PC-9 (cell line): ENCODE results near the gene SELE. TPM values are rescaled to one million over a fixed set of nuclear protein-coding genes. Genes with fewer than 3 reads are reported as not detected.

ENCODE experiments used
- BruUV-seq: library from RNA; stranded (reverse); fragments of 400-500 nt; replicated peaks from 2 replicates; lab custom pipeline; 2021; lab: Mats Ljungman, UMichigan
- CTCF ChIA-PET: fragments of 300-600 bp; sonication (Branson Sonifier 250); formaldehyde crosslinking; loops from one replicate; lab custom pipeline; 2022; ENCODE audit warnings: antibody characterized with exemption; lab: Charles Lee
- POLR2A ChIA-PET: fragments of 300-600 bp; sonication (Branson Sonifier 250); formaldehyde crosslinking; loops from one replicate; lab custom pipeline; 2022; ENCODE audit warnings: antibody characterized with exemption; ENCODE audit not compliant: unreplicated experiment; lab: Charles Lee
- DNase-seq, 2 experiments: peaks; one replicate each; pipeline versions ENCODE4 v3.0.0 to v3.0.0-alpha.2; 2015 to 2022; ENCODE audit warnings: mixed read lengths in 1 of 2
- H2AFZ ChIP-seq: fragments of 200-600 bp; sonication (generic); 2 replicates; pipeline ENCODE4 v1.8.1; 2017; ENCODE audit warnings: antibody characterized with exemption
- H3F3A ChIP-seq: fragments of 200-600 bp; sonication (generic); 2 replicates; pipeline ENCODE4 v1.8.1; 2017; ENCODE audit warnings: antibody characterized with exemption, mild to moderate bottlenecking, low read depth; ENCODE audit not compliant: insufficient read depth
- H3K27ac ChIP-seq: fragments of 200-600 bp; sonication (generic); 2 replicates; pipeline ENCODE4 v1.6.1; 2016; ENCODE audit warnings: mixed run types
- H3K27me3 ChIP-seq: fragments of 200-600 bp; sonication (generic); 2 replicates; pipeline ENCODE4 v1.6.1; 2016; ENCODE audit warnings: low read depth, mixed run types; ENCODE audit not compliant: insufficient read depth
- H3K36me3 ChIP-seq: fragments of 200-600 bp; sonication (generic); 2 replicates; pipeline ENCODE4 v1.6.1; 2016; ENCODE audit warnings: low read depth, mixed run types
- H3K4me1 ChIP-seq: fragments of 200-600 bp; sonication (generic); replicated peaks from 2 replicates; pipeline ENCODE4 v1.6.1; 2016; ENCODE audit warnings: mixed run types; ENCODE audit not compliant: insufficient read depth
- H3K4me2 ChIP-seq: fragments of 200-600 bp; sonication (generic); 2 replicates; pipeline ENCODE4 v1.6.1; 2017; ENCODE audit warnings: mixed run types
- H3K4me3 ChIP-seq: fragments of 200-600 bp; sonication (generic); 2 replicates; pipeline ENCODE4 v1.6.1; 2016; ENCODE audit warnings: mixed run types
- H3K79me2 ChIP-seq: fragments of 200-600 bp; sonication (generic); 2 replicates; pipeline ENCODE4 v1.6.1; 2017; ENCODE audit warnings: low read depth, mixed run types
- H3K9me2 ChIP-seq: fragments of 200-600 bp; sonication (generic); 2 replicates; pipeline ENCODE4 v1.8.1; 2017; ENCODE audit warnings: mild to moderate bottlenecking; ENCODE audit not compliant: insufficient read depth
- H3K9me3 ChIP-seq: fragments of 200-600 bp; sonication (generic); 2 replicates; pipeline ENCODE4 v1.8.1; 2016; ENCODE audit warnings: low read depth; ENCODE audit not compliant: insufficient read depth
- H4K20me1 ChIP-seq: fragments of 200-600 bp; sonication (generic); 2 replicates; pipeline ENCODE4 v1.8.1; 2017; ENCODE audit not compliant: insufficient read depth
- CTCF ChIP-seq: fragments of 200-600 bp; sonication (generic); conservative IDR thresholded peaks from 2 replicates; pipeline ENCODE4 v1.6.1; 2017; ENCODE audit warnings: mixed run types, antibody characterized with exemption, mild to moderate bottlenecking, moderate library complexity
- EZH2 ChIP-seq: fragments of 200-600 bp; sonication (generic); IDR thresholded peaks from 2 replicates; pipeline ENCODE4 v1.8.0; 2017; ENCODE audit warnings: antibody characterized with exemption, low read depth
- intact Hi-C: fragments of 100-400 bp; cut with micrococcal nuclease; formaldehyde crosslinking; loops from one replicate; pipeline ENCODE4 v1.10.0; 2022; ENCODE audit not compliant: unreplicated experiment
- total RNA-seq: library from RNA; stranded (reverse); gene quantifications from 2 replicates; pipeline ENCODE4 v1.2.3, GENCODE V29; 2021

Gene SELE
- total RNA-seq, 1 experiment from 2014 or later: not detected

- H3K4me1 ChIP-seq: no peaks in the 10 kb centered on the region
- no peaks in the 10 kb centered on the region for H4K20me1 ChIP-seq
- H3K9me3 ChIP-seq: no peaks in the 10 kb centered on the region
- H3K27ac ChIP-seq: no peak overlapping the region
- no peak for DNase-seq
- intact Hi-C loops: no loop called here
- no peaks in the 10 kb centered on the region for H3F3A ChIP-seq
- no peak overlapping the region for H2AFZ ChIP-seq
- ChIA-PET POLR2A (no interaction called here), CTCF (no interaction called here)
- no peaks in the 10 kb centered on the region for H3K9me2 ChIP-seq
- H3K79me2 ChIP-seq: no peaks in the 10 kb centered on the region
- no peak overlapping the region for H3K4me3 ChIP-seq
- no peak overlapping the region for H3K4me2 ChIP-seq
- no TSS peak for BruUV-seq
- H3K36me3 ChIP-seq: no peaks in the 10 kb centered on the region
- H3K27me3 ChIP-seq: no peaks in the 10 kb centered on the region
- TF ChIP-seq CTCF (no peak), EZH2 (no peak)
Observed at GRCh38 chr1:169746550-169746949, 12.7 kb upstream of the SELE start.

GRCh38 chr1:169745015-169745861, 11.4 kb upstream of the SELE start:
- no peaks in the 10 kb centered on the region for H3K9me2 ChIP-seq
- 0 out of 2 replicates have a peak overlapping the region, but pooled peaks have one; percentile 31 for H2AFZ ChIP-seq
- H3K4me1 ChIP-seq: no peaks in the 10 kb centered on the region
- intact Hi-C loops: no loop called here
- no peak for TF ChIP-seq CTCF
- TF ChIP-seq EZH2: no peak
- no peaks in the 10 kb centered on the region for H4K20me1 ChIP-seq
- H3K79me2 ChIP-seq: no peaks in the 10 kb centered on the region
- no peaks in the 10 kb centered on the region for H3K9me3 ChIP-seq
- CTCF ChIA-PET: interaction anchor here (0.5 to 0.6 kb wide), 2 partner anchors 56 to 66 kb away, joined by 4 to 8 read pairs; no protein-coding TSS in a partner anchor
- no TSS peak for BruUV-seq
- no peak overlapping the region for H3K4me3 ChIP-seq
- POLR2A ChIA-PET: no interaction called here
- H3K4me2 ChIP-seq: no peak overlapping the region
- H3K36me3 ChIP-seq: no peaks in the 10 kb centered on the region
- DNase-seq: no peak
- H3F3A ChIP-seq: no peaks in the 10 kb centered on the region
- H3K27me3 ChIP-seq: no peaks in the 10 kb centered on the region
- H3K27ac ChIP-seq: no peak overlapping the region

GRCh38 chr1:169741666-169742394, 8.0 kb upstream of the SELE start:
- Histone ChIP-seq H3K4me1 (0 out of 2 replicates have a peak, but pooled peaks cover 3% of the 10 kb centered on the region), H3K27me3 (no peaks in the 10 kb centered on the region), H4K20me1 (no peaks in the 10 kb centered on the region), H3K9me3 (no peaks in the 10 kb centered on the region), H2AFZ (no peak overlapping the region), H3K4me2 (no peak overlapping the region), H3K79me2 (no peaks in the 10 kb centered on the region), H3K27ac (no peak overlapping the region), H3F3A (no peaks in the 10 kb centered on the region), H3K4me3 (no peak overlapping the region), H3K9me2 (no peaks in the 10 kb centered on the region), H3K36me3 (no peaks in the 10 kb centered on the region)
- intact Hi-C loops: no loop called here
- TF ChIP-seq EZH2 (no peak), CTCF (no peak)
- no TSS peak for BruUV-seq
- DNase-seq: no peak
- POLR2A ChIA-PET: interaction anchor here (0.6 kb wide), 1 partner anchor 23 kb away, joined by 4 read pairs; no protein-coding TSS in a partner anchor
- CTCF ChIA-PET: no interaction called here
